ENCODE measurements around the gene MTMR2. TPM values are rescaled to one million over a fixed set of nuclear protein-coding genes. Genes with fewer than 3 reads are reported as not detected.
"Not testable (repeated sequence)": the region's sequence is repeated elsewhere in the genome, so short reads cannot be mapped to it uniquely, and the experiment has no call there.

The MTMR2 gene
- total and polyA plus RNA-seq, 2 of the 13 experiments (the other 11 are each of a cell fraction or from before 2014, with no cell fraction given): 12.7 to 22.3 TPM

DNA sequence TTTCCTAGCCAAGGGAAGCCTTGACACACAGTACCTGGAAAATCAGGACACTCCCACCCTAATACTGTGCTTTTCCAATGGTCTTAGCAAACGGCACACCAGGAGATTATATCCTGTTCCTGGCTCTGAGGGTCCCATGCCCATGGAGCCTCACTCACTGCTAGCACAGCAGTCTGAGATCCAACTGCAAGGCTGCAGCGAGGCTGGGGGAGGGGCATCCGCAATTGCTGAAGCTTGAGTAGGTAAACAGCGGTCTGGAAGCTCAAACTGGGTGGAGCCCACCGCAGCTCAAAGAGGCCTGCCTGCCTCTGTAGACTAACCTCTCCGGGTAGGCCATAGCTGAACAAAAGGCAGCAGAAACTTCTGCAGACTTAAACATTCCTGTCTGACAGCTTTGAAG is 117.4 kb downstream of the MTMR2 start:
- H3K27ac ChIP-seq (ENCODE audit: extremely low read length, insufficient read depth, low read length); H3K9me3 ChIP-seq (ENCODE audit: low read length); BruUV-seq (replicated peaks); H4K20me1 ChIP-seq (ENCODE audit: insufficient read depth, low read length); H3K79me2 ChIP-seq (ENCODE audit: insufficient read depth, low read length); H3K4me1 ChIP-seq (ENCODE audit: insufficient read depth, low read length); H3K27me3 ChIP-seq (ENCODE audit: control insufficient read depth in 1 of 2, insufficient read depth in 2 of 2, low read length in 2 of 2); POLR2A ChIA-PET; H2AFZ ChIP-seq (ENCODE audit: low read length); H3K9ac ChIP-seq (ENCODE audit: insufficient read depth, low read depth, low read length); ATAC-seq; CTCF ChIA-PET (ENCODE audit: low intra/inter-chr PET ratio, low total read pairs); H3K4me2 ChIP-seq (ENCODE audit: low read depth, low read length); H3K4me3 ChIP-seq (replicated peaks in 1 of 3; ENCODE audit: insufficient read depth in 1 of 3, low read depth in 2 of 3, low read length in 3 of 3); intact Hi-C loops (cut with micrococcal nuclease; ENCODE audit: unreplicated experiment); FAIRE-seq; DNase-seq (ENCODE audit: low spot score); in situ Hi-C loops (cut with HindIII; ENCODE audit: extremely low pct_ligation_motif_present, low pct_unique_long_range_greater_than_20kb): not testable (repeated sequence)
- peaks cover 0 to 19% of the 10 kb centered on the region in 2 experiments; a peak in 4 of 5 replicates for H3K36me3 ChIP-seq (replicated peaks in 1 of 2; ENCODE audit: control insufficient read depth in 1 of 2, insufficient read depth in 2 of 2, low read length in 2 of 2)
- WGBS (ENCODE audit: low lambda C conversion rate): 100% methylated on average over 2 of the region's 6 CpGs

DNA sequence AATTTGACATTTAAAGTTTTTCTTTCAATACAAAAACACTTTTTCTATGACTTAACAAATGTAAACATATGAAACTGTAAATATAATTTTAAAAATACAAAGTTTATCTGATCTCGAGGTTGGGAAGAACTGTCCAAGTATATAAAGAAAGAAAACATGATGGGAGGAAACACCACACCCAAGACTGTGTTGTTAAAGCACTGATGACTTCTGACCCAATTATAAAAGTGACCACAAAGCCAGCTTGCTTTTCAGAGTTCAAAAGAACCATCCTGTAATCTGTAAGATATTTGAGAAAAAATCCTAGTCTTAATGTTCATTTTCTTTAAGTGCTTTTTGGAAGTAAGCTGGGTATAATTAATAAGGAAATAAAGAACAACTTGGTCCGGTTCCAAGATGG is 118.0 kb downstream of the MTMR2 start:
- intact Hi-C loops (cut with micrococcal nuclease; ENCODE audit: unreplicated experiment): no loop called here
- in situ Hi-C loops (cut with HindIII; ENCODE audit: extremely low pct_ligation_motif_present, low pct_unique_long_range_greater_than_20kb): no loop called here
- DNase-seq (ENCODE audit: low spot score): no peak
- no TSS peak for BruUV-seq (replicated peaks)
- Histone ChIP-seq H3K79me2 (ENCODE audit: insufficient read depth, low read length) (no peaks in the 10 kb centered on the region), H3K4me3 (replicated peaks in 1 of 3; ENCODE audit: insufficient read depth in 1 of 3, low read depth in 2 of 3, low read length in 3 of 3) (no peak overlapping the region), H3K4me2 (ENCODE audit: low read depth, low read length) (no peak overlapping the region), H3K9me3 (ENCODE audit: low read length) (no peaks in the 10 kb centered on the region), H2AFZ (ENCODE audit: low read length) (no peak overlapping the region), H3K36me3 (replicated peaks in 1 of 2; ENCODE audit: control insufficient read depth in 1 of 2, insufficient read depth in 2 of 2, low read length in 2 of 2) (peaks cover 0 to 25% of the 10 kb centered on the region in 2 experiments; a peak in 4 of 5 replicates), H3K9ac (ENCODE audit: insufficient read depth, low read depth, low read length) (no peak overlapping the region), H3K4me1 (ENCODE audit: insufficient read depth, low read length) (no peaks in the 10 kb centered on the region), H4K20me1 (ENCODE audit: insufficient read depth, low read length) (no peaks in the 10 kb centered on the region), H3K27ac (ENCODE audit: extremely low read length, insufficient read depth, low read length) (no peak overlapping the region), H3K27me3 (ENCODE audit: control insufficient read depth in 1 of 2, insufficient read depth in 2 of 2, low read length in 2 of 2) (no peaks in the 10 kb centered on the region)
- ChIA-PET POLR2A (no interaction called here), CTCF (ENCODE audit: low intra/inter-chr PET ratio, low total read pairs) (no interaction called here)
- WGBS (ENCODE audit: low lambda C conversion rate): 90% methylated on average over 2 of the region's 2 CpGs
- FAIRE-seq: no peak
- ATAC-seq: no peak
- TF ChIP-seq SRSF1 (optimal IDR thresholded peaks at IDR 0.05; ENCODE audit: low read depth, low read length): no peak
- no peak for TF ChIP-seq MED13 (CRISPR knock-in tag; IDR thresholded peaks at IDR 0.05)
- TF ChIP-seq, protein P1, sequence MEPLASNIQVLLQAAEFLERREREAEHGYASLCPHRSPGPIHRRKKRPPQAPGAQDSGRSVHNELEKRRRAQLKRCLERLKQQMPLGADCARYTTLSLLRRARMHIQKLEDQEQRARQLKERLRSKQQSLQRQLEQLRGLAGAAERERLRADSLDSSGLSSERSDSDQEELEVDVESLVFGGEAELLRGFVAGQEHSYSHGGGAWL (CRISPR knock-in tag; IDR thresholded peaks at IDR 0.05): no peak
- TF ChIP-seq, protein P2, sequence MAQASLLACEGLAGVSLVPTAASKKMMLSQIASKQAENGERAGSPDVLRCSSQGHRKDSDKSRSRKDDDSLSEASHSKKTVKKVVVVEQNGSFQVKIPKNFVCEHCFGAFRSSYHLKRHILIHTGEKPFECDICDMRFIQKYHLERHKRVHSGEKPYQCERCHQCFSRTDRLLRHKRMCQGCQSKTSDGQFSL (CRISPR knock-in tag; IDR thresholded peaks at IDR 0.05): no peak
- no peak for TF ChIP-seq MYNN (CRISPR knock-in tag; IDR thresholded peaks at IDR 0.05; ENCODE audit: low read depth)
- no peak for TF ChIP-seq KDM5B (CRISPR knock-in tag; IDR thresholded peaks at IDR 0.05; ENCODE audit: borderline replicate concordance)
- TF ChIP-seq KLF13 (CRISPR knock-in tag; IDR thresholded peaks at IDR 0.05): no peak
- TF ChIP-seq, protein P3, sequence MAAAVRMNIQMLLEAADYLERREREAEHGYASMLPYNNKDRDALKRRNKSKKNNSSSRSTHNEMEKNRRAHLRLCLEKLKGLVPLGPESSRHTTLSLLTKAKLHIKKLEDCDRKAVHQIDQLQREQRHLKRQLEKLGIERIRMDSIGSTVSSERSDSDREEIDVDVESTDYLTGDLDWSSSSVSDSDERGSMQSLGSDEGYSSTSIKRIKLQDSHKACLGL (CRISPR knock-in tag; IDR thresholded peaks at IDR 0.05): no peak
- no peak for TF ChIP-seq LCORL (IDR thresholded peaks at IDR 0.05)
- TF ChIP-seq LCORL (CRISPR knock-in tag; IDR thresholded peaks at IDR 0.05): no peak
- TF ChIP-seq PPARG (CRISPR knock-in tag; conservative IDR thresholded peaks at IDR 0.05): no peak
- TF ChIP-seq ZNF547 (CRISPR knock-in tag; IDR thresholded peaks at IDR 0.05): no peak
- TF ChIP-seq ETV6 (CRISPR knock-in tag; conservative IDR thresholded peaks at IDR 0.05): no peak
- no peak for TF ChIP-seq SATB2 (CRISPR knock-in tag; IDR thresholded peaks at IDR 0.05)
- no peak for TF ChIP-seq ZNF619 (CRISPR knock-in tag; IDR thresholded peaks at IDR 0.05)
- TF ChIP-seq, protein P4, sequence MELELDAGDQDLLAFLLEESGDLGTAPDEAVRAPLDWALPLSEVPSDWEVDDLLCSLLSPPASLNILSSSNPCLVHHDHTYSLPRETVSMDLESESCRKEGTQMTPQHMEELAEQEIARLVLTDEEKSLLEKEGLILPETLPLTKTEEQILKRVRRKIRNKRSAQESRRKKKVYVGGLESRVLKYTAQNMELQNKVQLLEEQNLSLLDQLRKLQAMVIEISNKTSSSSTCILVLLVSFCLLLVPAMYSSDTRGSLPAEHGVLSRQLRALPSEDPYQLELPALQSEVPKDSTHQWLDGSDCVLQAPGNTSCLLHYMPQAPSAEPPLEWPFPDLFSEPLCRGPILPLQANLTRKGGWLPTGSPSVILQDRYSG (CRISPR knock-in tag; IDR thresholded peaks at IDR 0.05): no peak
- no peak for TF ChIP-seq FOXM1 (CRISPR knock-in tag; IDR thresholded peaks at IDR 0.05)
- no peak for TF ChIP-seq TSC22D2 (CRISPR knock-in tag; IDR thresholded peaks at IDR 0.05; ENCODE audit: borderline replicate concordance)
- TF ChIP-seq GTF3A (CRISPR knock-in tag; conservative IDR thresholded peaks at IDR 0.05): no peak
- no peak for TF ChIP-seq TCF7L2 (IDR thresholded peaks at IDR 0.05; ENCODE audit: low read depth, low read length)

All from HepG2 (cell line).